Endodermal cell (in vitro differentiated cells): Measurements from ENCODE around the gene C22orf23. TPM values are rescaled to one million over a fixed set of nuclear protein-coding genes. Genes with fewer than 3 reads are reported as not detected.
"Not testable (repeated sequence)": the region's sequence is repeated elsewhere in the genome, so short reads cannot be mapped to it uniquely, and the experiment has no call there.

Experiments used
- DNase-seq: peaks from one replicate; pipeline ENCODE4 v3.0.0-alpha.2; 2017
- H3K27ac ChIP-seq: 2 replicates; pipeline ENCODE4 v1.5.1; 2013; ENCODE audit warnings: mild to moderate bottlenecking, low read depth, low read length, moderate library complexity
- H3K27me3 ChIP-seq: 2 replicates; pipeline ENCODE4 v1.6.1; 2013; ENCODE audit warnings: mild to moderate bottlenecking, low read length, moderate library complexity; ENCODE audit not compliant: insufficient read depth, control insufficient read depth, poor library complexity, severe bottlenecking
- H3K36me3 ChIP-seq: 2 replicates; pipeline ENCODE4 v1.7.0; 2013; ENCODE audit warnings: mild to moderate bottlenecking, low read length, moderate library complexity; ENCODE audit not compliant: control insufficient read depth, insufficient read depth
- H3K4me1 ChIP-seq: one replicate; pipeline ENCODE4 v1.7.0; 2013; ENCODE audit warnings: low read length; ENCODE audit not compliant: control insufficient read depth, insufficient read depth
- H3K4me3 ChIP-seq: 2 replicates; pipeline ENCODE4 v1.5.1; 2013; ENCODE audit warnings: mild to moderate bottlenecking, low read length, moderate library complexity
- H3K9ac ChIP-seq: 2 replicates; pipeline ENCODE4 v1.6.1; 2013; ENCODE audit warnings: mild to moderate bottlenecking, low read length, moderate library complexity; ENCODE audit not compliant: poor library complexity, severe bottlenecking; ENCODE audit errors: extremely low read depth
- H3K9me3 ChIP-seq: 2 replicates; pipeline ENCODE4 v1.6.1; 2013; ENCODE audit warnings: mild to moderate bottlenecking, low read length, moderate library complexity; ENCODE audit not compliant: control insufficient read depth
- H3K27ac Mint-ChIP-seq: 2 replicates; pipeline ENCODE4 v1.8.0; 2020; ENCODE audit warnings: mixed read lengths
- H3K27me3 Mint-ChIP-seq: 2 replicates; pipeline ENCODE4 v1.8.0; 2021; ENCODE audit warnings: mild to moderate bottlenecking, mixed read lengths; ENCODE audit not compliant: insufficient read depth
- H3K36me3 Mint-ChIP-seq: 2 replicates; pipeline ENCODE4 v1.8.0; 2020; ENCODE audit warnings: low read depth, mixed read lengths
- H3K4me1 Mint-ChIP-seq: 2 replicates; pipeline ENCODE4 v1.8.0; 2020; ENCODE audit warnings: mixed read lengths
- H3K4me3 Mint-ChIP-seq: 2 replicates; pipeline ENCODE4 v1.8.0; 2020; ENCODE audit warnings: mild to moderate bottlenecking, moderate library complexity, mixed read lengths
- H3K9me3 Mint-ChIP-seq: 2 replicates; pipeline ENCODE4 v1.8.0; 2020; ENCODE audit warnings: mild to moderate bottlenecking, mixed read lengths
- WGBS, 2 experiments: methylation state at CpG; one replicate each; pipeline versions ENCODE4 v1.1.5 to v1.1.7; 2013; ENCODE audit warnings: missing lambda C conversion rate in 2 of 2, mixed read lengths in 1 of 2; ENCODE audit not compliant: insufficient coverage in 1 of 2, insufficient read length in 1 of 2; 5-methylcytosine and 5-hydroxymethylcytosine counted together
- total RNA-seq, 2 donors: library from RNA; stranded (reverse); fragmentation: NEBNext Ultra II Directional in 1 of 2; extraction: Animal tissue kit (Norgen Biotek cat#: 25700) in 1 of 2; gene quantifications; 2 replicates in 1 of 2; 3 replicates in 1 of 2; pipeline ENCODE4 v1.2.1, GENCODE V29; 2021
- TF ChIP-seq, protein P1 (sequence below): fragments of 200-600 bp; sonication (generic); conservative IDR thresholded peaks from 2 replicates; pipeline ENCODE4 v1.5.0; 2021; ENCODE audit warnings: antibody characterized with exemption, mild to moderate bottlenecking

Gene C22orf23
- total RNA-seq, 2 donors from 2014 or later, result 0.29 to 0.44 TPM

DNA sequence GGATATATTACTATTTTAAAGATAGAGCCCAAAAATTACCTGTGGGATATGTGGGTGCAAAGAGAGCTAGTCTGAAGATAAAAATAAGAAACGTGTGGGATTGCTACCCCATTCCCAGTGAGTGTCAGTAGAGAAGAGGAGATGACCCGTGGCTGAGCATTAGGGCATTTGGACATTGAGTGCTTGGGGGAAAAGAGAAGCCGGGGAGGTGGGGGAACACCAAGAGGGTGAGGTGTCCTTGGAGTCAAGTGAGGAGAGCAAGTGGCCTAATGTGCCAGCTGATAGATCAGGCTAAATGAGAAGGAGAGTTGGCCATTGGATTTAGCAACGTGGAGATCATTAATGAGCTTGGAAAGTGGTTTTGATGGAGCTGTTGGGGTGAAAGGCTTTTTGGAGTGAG, 1.3 kb upstream of the C22orf23 start:
- Histone ChIP-seq H3K27me3 (peaks cover 4% of the 10 kb centered on the region), H3K36me3 (peaks cover 31% of the 10 kb centered on the region), H3K9me3 (peaks cover 6% of the 10 kb centered on the region), H3K27ac (no peak overlapping the region), H3K4me3 (peak overlapping the region; percentile 99), H3K9ac (no peak overlapping the region), H3K4me1 (no peaks in the 10 kb centered on the region)
- peak overlapping the region; percentile 93 for H3K4me3 Mint-ChIP-seq
- H3K27me3 Mint-ChIP-seq, result peaks cover 10% of the 10 kb centered on the region
- 86 to 90% methylated on average over 4 of the region's 4 CpGs for WGBS, 2 experiments
- peaks cover 29% of the 10 kb centered on the region for H3K36me3 Mint-ChIP-seq
- TF ChIP-seq, protein P1, sequence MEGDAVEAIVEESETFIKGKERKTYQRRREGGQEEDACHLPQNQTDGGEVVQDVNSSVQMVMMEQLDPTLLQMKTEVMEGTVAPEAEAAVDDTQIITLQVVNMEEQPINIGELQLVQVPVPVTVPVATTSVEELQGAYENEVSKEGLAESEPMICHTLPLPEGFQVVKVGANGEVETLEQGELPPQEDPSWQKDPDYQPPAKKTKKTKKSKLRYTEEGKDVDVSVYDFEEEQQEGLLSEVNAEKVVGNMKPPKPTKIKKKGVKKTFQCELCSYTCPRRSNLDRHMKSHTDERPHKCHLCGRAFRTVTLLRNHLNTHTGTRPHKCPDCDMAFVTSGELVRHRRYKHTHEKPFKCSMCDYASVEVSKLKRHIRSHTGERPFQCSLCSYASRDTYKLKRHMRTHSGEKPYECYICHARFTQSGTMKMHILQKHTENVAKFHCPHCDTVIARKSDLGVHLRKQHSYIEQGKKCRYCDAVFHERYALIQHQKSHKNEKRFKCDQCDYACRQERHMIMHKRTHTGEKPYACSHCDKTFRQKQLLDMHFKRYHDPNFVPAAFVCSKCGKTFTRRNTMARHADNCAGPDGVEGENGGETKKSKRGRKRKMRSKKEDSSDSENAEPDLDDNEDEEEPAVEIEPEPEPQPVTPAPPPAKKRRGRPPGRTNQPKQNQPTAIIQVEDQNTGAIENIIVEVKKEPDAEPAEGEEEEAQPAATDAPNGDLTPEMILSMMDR, result no peak
- H3K27ac Mint-ChIP-seq, result peak overlapping the region; percentile 96
- H3K9me3 Mint-ChIP-seq, result no peaks in the 10 kb centered on the region
- DNase-seq, result no peak
- peaks cover 14% of the 10 kb centered on the region for H3K4me1 Mint-ChIP-seq

DNA sequence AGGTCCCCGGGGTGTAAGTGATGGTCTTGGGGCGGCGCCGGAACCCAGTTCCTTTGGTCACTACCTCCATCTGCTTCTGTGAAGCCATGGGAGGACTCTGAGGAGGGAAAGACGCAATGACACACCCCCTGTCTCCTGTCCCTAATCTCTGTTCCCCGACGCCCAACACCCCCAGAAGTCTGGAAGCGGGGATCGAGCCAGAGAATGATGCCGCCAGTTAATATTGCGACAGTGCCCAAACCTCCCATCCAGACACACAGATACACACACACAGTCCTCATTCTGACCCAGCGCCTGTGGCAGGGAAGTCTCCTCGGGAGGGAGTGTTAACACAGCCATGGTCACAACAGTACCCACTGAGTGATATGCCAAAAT, 352 bp downstream of the C22orf23 start:
- Mint-ChIP-seq H3K27me3 (peaks cover 10% of the 10 kb centered on the region), H3K9me3 (no peaks in the 10 kb centered on the region), H3K4me3 (peak overlapping the region; percentile 93), H3K4me1 (peaks cover 14% of the 10 kb centered on the region), H3K36me3 (peaks cover 15% of the 10 kb centered on the region), H3K27ac (peak overlapping the region; percentile 96)
- DNase-seq, result no peak
- peak overlapping the region; percentile 99 for H3K4me3 ChIP-seq
- WGBS, 2 experiments, result 6 to 14% methylated on average over 11 to 13 of the region's 13 CpGs
- H3K27ac ChIP-seq, result no peak overlapping the region
- H3K4me1 ChIP-seq, result no peaks in the 10 kb centered on the region
- H3K9ac ChIP-seq, result peak overlapping the region; percentile 83
- H3K36me3 ChIP-seq, result peaks cover 17% of the 10 kb centered on the region
- peaks cover 4% of the 10 kb centered on the region for H3K27me3 ChIP-seq
- no peaks in the 10 kb centered on the region for H3K9me3 ChIP-seq
- TF ChIP-seq, protein P1, result no peak

DNA sequence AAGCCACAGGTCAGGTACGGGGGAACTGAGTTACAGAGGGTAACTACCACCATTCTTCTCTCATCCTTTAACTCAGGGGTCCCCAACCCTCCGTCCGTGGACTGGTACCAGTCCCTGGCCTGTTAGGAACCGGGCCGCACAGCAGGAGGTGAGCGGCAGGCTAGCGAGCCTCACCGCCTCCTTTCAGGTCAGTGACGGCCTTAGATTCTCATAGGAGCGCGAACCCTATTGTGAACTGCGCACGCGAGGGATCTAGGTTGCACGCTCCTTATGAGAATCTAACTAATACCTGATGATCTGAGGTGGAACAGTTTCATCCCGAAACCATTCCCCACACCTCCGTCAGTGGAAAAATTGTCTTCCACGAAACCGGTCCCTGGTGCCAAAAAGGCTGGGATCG, 772 bp downstream of the C22orf23 start:
- H3K27me3 ChIP-seq, H3K27ac ChIP-seq, H3K9me3 Mint-ChIP-seq, H3K9me3 ChIP-seq, DNase-seq, H3K4me1 ChIP-seq, H3K9ac ChIP-seq: not testable (repeated sequence)
- H3K27ac Mint-ChIP-seq, result peak overlapping the region; percentile 96
- 20 to 23% methylated on average over 15 to 20 of the region's 20 CpGs for WGBS, 2 experiments
- peak overlapping the region; percentile 99 for H3K4me3 ChIP-seq
- peaks cover 10% of the 10 kb centered on the region for H3K27me3 Mint-ChIP-seq
- H3K36me3 ChIP-seq, result peaks cover 13% of the 10 kb centered on the region
- H3K4me1 Mint-ChIP-seq, result peaks cover 14% of the 10 kb centered on the region
- H3K36me3 Mint-ChIP-seq, result peaks cover 12% of the 10 kb centered on the region
- peak overlapping the region; percentile 93 for H3K4me3 Mint-ChIP-seq

DNA sequence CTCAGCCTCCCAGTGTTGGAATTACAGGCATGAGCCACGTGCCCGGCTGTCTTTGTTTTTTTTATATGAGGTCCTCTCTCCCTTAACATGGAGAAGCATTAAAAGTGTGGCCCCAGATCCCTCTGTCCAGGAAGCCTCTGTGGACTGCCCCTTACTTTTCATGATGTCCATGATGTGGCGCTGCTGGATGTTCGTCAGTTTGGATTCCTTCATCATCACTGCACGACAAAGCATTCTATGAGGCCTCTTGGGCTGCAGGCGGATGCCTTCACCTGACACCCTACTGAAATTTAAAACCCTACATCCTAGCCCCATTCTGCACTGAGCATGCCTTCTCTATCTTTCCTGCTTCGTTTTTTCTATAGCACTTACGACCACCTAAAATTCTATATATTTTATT, 2.1 kb downstream of the C22orf23 start:
- 67 to 79% methylated on average over 6 of the region's 8 CpGs for WGBS, 2 experiments
- no peaks in the 10 kb centered on the region for H3K9me3 Mint-ChIP-seq
- H3K9me3 ChIP-seq, result no peaks in the 10 kb centered on the region
- H3K36me3 Mint-ChIP-seq, result no peaks in the 10 kb centered on the region
- TF ChIP-seq, protein P1, result no peak
- H3K4me1 ChIP-seq, result no peaks in the 10 kb centered on the region
- peaks cover 14% of the 10 kb centered on the region for H3K4me1 Mint-ChIP-seq
- H3K27me3 Mint-ChIP-seq, result peaks cover 10% of the 10 kb centered on the region
- no peaks in the 10 kb centered on the region for H3K36me3 ChIP-seq
- no peak overlapping the region for H3K27ac ChIP-seq
- no peak overlapping the region for H3K9ac ChIP-seq
- peaks cover 4% of the 10 kb centered on the region for H3K27me3 ChIP-seq
- H3K4me3 ChIP-seq, result no peak overlapping the region
- peak overlapping the region; percentile 79 for H3K27ac Mint-ChIP-seq
- H3K4me3 Mint-ChIP-seq, result no peak overlapping the region
- no peak for DNase-seq

DNA sequence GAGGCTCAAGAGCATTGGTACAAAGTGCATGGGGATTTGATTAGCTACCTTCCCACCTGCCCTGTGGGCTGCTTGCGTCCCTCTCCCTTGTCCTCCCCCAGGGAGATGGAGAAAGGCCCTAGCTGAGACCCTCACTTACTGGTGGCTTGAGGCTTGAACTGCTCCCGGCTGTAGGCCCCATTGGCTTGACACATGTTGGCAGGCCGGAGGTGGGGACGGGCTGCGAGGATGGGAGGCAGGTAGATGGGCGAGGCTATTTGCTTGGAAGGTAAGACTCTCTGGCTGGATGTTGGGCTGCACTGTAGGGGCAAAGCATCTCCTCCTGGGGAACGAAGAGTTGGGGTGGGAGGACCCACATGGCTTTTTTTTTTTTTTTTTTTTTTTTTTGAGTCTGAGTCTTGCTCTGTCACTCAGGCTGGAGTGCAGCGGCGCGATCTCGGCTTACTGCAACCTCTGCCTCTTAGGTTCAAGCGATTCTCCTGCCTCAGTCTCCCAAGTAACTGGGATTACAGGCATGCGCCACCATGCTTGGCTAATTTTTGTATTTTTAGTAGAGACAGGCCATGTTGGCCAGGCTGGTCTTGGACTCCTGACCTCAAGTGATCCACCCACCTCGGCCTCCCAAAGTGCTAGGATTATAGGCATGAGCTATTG, 6.1 kb downstream of the C22orf23 start:
- H3K27me3 Mint-ChIP-seq, H3K36me3 ChIP-seq, H3K4me3 ChIP-seq, H3K27me3 ChIP-seq, DNase-seq, H3K27ac ChIP-seq, H3K4me1 Mint-ChIP-seq, H3K36me3 Mint-ChIP-seq, H3K4me1 ChIP-seq, H3K27ac Mint-ChIP-seq, H3K9me3 Mint-ChIP-seq, H3K9ac ChIP-seq, H3K9me3 ChIP-seq, H3K4me3 Mint-ChIP-seq: not testable (repeated sequence)
- 91 to 98% methylated on average over 9 to 14 of the region's 14 CpGs for WGBS, 2 experiments
